ENCODE measurements around the gene PLAAT2. TPM values are rescaled to one million over a fixed set of nuclear protein-coding genes. Genes with fewer than 3 reads are reported as not detected.
"Not testable (repeated sequence)": the region's sequence is repeated elsewhere in the genome, so short reads cannot be mapped to it uniquely, and the experiment has no call there.

The PLAAT2 gene
- total and polyA plus RNA-seq, 3 donors from 2014 or later, result 0.43 to 1.2 (median 0.66) TPM

DNA sequence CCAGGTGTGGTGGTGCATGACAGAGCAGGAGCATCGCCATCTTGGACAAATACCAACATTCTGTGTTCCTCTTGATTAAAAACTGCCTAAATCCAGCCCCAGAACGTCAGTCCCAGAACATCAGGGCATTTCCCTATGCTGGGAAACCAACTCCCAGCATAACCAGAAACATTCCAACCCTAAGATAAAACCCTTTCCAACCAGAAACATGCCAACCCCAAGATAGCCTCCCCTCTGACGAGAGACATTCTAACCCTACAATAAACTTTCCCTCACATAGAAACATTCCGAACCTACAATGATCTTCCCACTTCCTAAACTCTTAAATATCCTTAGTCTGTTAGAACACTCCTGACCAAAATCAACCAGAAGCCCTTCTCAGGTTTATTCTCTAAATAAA, 15.0 kb downstream of the PLAAT2 start:
- intact Hi-C loops (cut with DNase I; ENCODE audit: low total_unique reads), result no loop called here
- Histone ChIP-seq H3K27ac (no peak overlapping the region), H3K9me3 (no peaks in the 10 kb centered on the region), H3K4me3 (no peak overlapping the region), H3K4me1 (no peaks in the 10 kb centered on the region), H3K27me3 (no peaks in the 10 kb centered on the region), H3K36me3 (ENCODE audit: low read depth, missing control alignments) (no peaks in the 10 kb centered on the region)
- TF ChIP-seq CTCF (IDR thresholded peaks at IDR 0.05), result no peak
- no peak for TF ChIP-seq POLR2A (IDR thresholded peaks at IDR 0.05)
- 67 to 68% methylated on average over 4 of the region's 4 CpGs for WGBS, 2 donors
- DNase-seq, result no peak

DNA sequence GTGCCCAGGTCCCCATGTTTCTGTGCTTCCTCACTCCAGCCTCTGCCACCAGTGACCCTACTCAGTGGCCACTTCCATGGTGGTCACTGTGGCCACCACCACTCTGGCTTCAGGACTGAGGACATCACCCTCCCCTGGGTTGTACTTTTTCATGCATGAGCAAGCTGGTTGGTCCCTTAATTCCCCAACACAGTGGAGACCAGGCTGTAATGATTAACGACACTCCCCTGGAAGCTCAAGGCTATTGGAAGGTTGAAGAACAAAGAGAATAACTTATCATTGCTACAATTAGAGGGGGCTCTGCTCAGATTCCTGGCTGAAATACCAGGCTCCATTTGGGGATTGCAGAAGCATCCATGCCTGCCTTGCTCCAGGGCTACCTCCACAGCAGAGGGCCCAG, 16.1 kb downstream of the PLAAT2 start:
- Histone ChIP-seq H3K27ac (no peak overlapping the region), H3K4me3 (no peak overlapping the region), H3K36me3 (ENCODE audit: low read depth, missing control alignments) (no peaks in the 10 kb centered on the region), H3K27me3 (no peaks in the 10 kb centered on the region), H3K4me1 (no peaks in the 10 kb centered on the region), H3K9me3 (no peaks in the 10 kb centered on the region)
- intact Hi-C loops (cut with DNase I; ENCODE audit: low total_unique reads), result no loop called here
- WGBS, 2 donors, result 65 to 71% methylated on average over 1 of the region's 1 CpG
- DNase-seq, result no peak
- TF ChIP-seq CTCF (IDR thresholded peaks at IDR 0.05), result no peak
- TF ChIP-seq POLR2A (IDR thresholded peaks at IDR 0.05), result no peak

DNA sequence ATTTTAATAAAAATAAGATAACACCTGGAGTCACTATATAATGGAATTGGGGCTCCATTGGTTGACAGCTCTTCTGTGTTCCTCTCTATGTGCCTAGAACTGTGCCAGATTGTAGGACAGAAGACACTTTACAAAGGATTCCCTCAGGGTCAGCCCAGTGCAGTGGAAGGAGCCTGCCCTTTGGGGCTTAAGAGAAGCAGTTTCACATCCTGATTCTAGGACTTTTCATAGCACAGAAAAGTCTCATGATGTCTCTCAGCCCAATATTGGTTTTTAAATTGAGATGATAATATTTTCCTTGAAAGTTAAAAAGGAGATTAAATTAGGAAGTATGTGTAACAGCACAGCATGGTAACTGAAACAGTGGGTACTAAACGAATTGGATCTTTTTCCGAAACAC, 19.5 kb downstream of the PLAAT2 start:
- Histone ChIP-seq H3K4me1 (no peaks in the 10 kb centered on the region), H3K27me3 (no peaks in the 10 kb centered on the region), H3K27ac (no peak overlapping the region), H3K36me3 (ENCODE audit: low read depth, missing control alignments) (no peaks in the 10 kb centered on the region), H3K4me3 (no peak overlapping the region), H3K9me3 (no peaks in the 10 kb centered on the region)
- TF ChIP-seq POLR2A (IDR thresholded peaks at IDR 0.05) (no peak), CTCF (IDR thresholded peaks at IDR 0.05) (no peak)
- no peak for DNase-seq
- intact Hi-C loops (cut with DNase I; ENCODE audit: low total_unique reads), result no loop called here
- 83 to 84% methylated on average over 2 of the region's 2 CpGs for WGBS, 2 donors

DNA sequence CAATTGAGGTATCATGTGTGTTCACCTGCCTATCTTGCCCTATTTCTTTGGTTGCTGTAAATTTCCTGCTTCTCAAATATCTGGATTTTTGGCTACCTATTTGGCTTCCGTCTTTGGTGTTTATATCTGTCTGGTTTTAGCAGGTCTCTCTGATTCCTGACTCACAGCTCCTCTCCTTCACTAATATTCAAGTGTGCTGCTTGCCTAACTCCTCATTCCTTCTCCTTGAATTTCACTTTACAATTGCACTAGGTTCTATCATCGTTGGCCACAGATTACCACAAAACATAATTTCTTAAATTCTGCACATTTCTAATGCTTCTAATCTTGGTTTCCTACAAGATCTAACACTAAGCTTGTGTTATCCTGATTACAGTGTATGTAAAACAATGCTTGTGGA, 20.7 kb downstream of the PLAAT2 start:
- H3K27ac ChIP-seq; H3K36me3 ChIP-seq (ENCODE audit: low read depth, missing control alignments); H3K4me1 ChIP-seq; DNase-seq; intact Hi-C loops (cut with DNase I; ENCODE audit: low total_unique reads); H3K9me3 ChIP-seq; H3K4me3 ChIP-seq; H3K27me3 ChIP-seq: not testable (repeated sequence)
- 84 to 85% methylated on average over 2 of the region's 2 CpGs for WGBS, 2 donors

GRCh38 chr11:63537293-63538101, 25.7 kb downstream of the PLAAT2 start:
- H3K36me3 ChIP-seq (ENCODE audit: low read depth, missing control alignments), result no peaks in the 10 kb centered on the region
- peak; percentile 75 for DNase-seq
- 42 to 49% methylated on average over 8 of the region's 8 CpGs for WGBS, 2 donors
- peak overlapping the region; percentile 34 to 40 for H3K4me3 ChIP-seq
- no peaks in the 10 kb centered on the region for H3K27me3 ChIP-seq
- intact Hi-C loops (cut with DNase I; ENCODE audit: low total_unique reads), result no loop called here
- no peaks in the 10 kb centered on the region for H3K9me3 ChIP-seq
- TF ChIP-seq CTCF (IDR thresholded peaks at IDR 0.05) (no peak), POLR2A (IDR thresholded peaks at IDR 0.05) (no peak)
- peak overlapping the region; percentile 63 to 75 for H3K27ac ChIP-seq
- H3K4me1 ChIP-seq, result peaks cover 22% of the 10 kb centered on the region
